Measurements from ENCODE around the gene LMX1B.

Gene LMX1B

GRCh38 chr9:126661122-126661520 lies 47.4 kb downstream of the LMX1B start:
- H3K4me3 ChIP-seq (ENCODE audit: low read length) = no peak overlapping the region
- no peaks in the 10 kb centered on the region for H3K36me3 ChIP-seq (ENCODE audit: control insufficient read depth, low read length)
- peaks cover 16% of the 10 kb centered on the region for H3K27me3 ChIP-seq (ENCODE audit: control insufficient read depth, low read length)
- H3K27ac ChIP-seq (ENCODE audit: low read depth, low read length) = no peak overlapping the region
- H4K20me1 ChIP-seq (ENCODE audit: control insufficient read depth, insufficient read depth, low read depth, low read length) = no peaks in the 10 kb centered on the region
- peaks cover 6% of the 10 kb centered on the region for H3K4me1 ChIP-seq (ENCODE audit: control insufficient read depth, low read length)
- H3K9me3 ChIP-seq (ENCODE audit: control insufficient read depth, insufficient read depth, low read length) = no peaks in the 10 kb centered on the region
- no peaks in the 10 kb centered on the region for H3K79me2 ChIP-seq (ENCODE audit: control insufficient read depth, low read length)
- TF ChIP-seq CTCF (IDR thresholded peaks at IDR 0.05; ENCODE audit: low read depth, low read length, poor library complexity, severe bottlenecking) = no peak
- no peak for TF ChIP-seq EZH2phosphoT487 (IDR thresholded peaks at IDR 0.05; ENCODE audit: borderline replicate concordance, low read length)
- H3K4me2 ChIP-seq (ENCODE audit: low read length) = no peak overlapping the region
- no peaks in the 10 kb centered on the region for H3K9me2 ChIP-seq (replicated peaks; ENCODE audit: control insufficient read depth, low read length)
- H3F3A ChIP-seq (ENCODE audit: control insufficient read depth, insufficient read depth) = no peaks in the 10 kb centered on the region

- H3K4me3 ChIP-seq (ENCODE audit: low read length) = no peak overlapping the region
- H3K27me3 ChIP-seq (ENCODE audit: control insufficient read depth, low read length) = peaks cover 14% of the 10 kb centered on the region
- H3K9me2 ChIP-seq (replicated peaks; ENCODE audit: control insufficient read depth, low read length) = no peaks in the 10 kb centered on the region
- no peaks in the 10 kb centered on the region for H3K79me2 ChIP-seq (ENCODE audit: control insufficient read depth, low read length)
- no peak overlapping the region for H3K4me2 ChIP-seq (ENCODE audit: low read length)
- H3K27ac ChIP-seq (ENCODE audit: low read depth, low read length) = no peak overlapping the region
- peaks cover 12% of the 10 kb centered on the region for H3K4me1 ChIP-seq (ENCODE audit: control insufficient read depth, low read length)
- no peaks in the 10 kb centered on the region for H3F3A ChIP-seq (ENCODE audit: control insufficient read depth, insufficient read depth)
- H4K20me1 ChIP-seq (ENCODE audit: control insufficient read depth, insufficient read depth, low read depth, low read length) = no peaks in the 10 kb centered on the region
- no peak for TF ChIP-seq EZH2phosphoT487 (IDR thresholded peaks at IDR 0.05; ENCODE audit: borderline replicate concordance, low read length)
- TF ChIP-seq CTCF (IDR thresholded peaks at IDR 0.05; ENCODE audit: low read depth, low read length, poor library complexity, severe bottlenecking) = no peak
- H3K9me3 ChIP-seq (ENCODE audit: control insufficient read depth, insufficient read depth, low read length) = no peaks in the 10 kb centered on the region
- H3K36me3 ChIP-seq (ENCODE audit: control insufficient read depth, low read length) = no peaks in the 10 kb centered on the region
These were observed 48.0 kb downstream of the LMX1B start for GRCh38 chr9:126661521-126662251.

DNA sequence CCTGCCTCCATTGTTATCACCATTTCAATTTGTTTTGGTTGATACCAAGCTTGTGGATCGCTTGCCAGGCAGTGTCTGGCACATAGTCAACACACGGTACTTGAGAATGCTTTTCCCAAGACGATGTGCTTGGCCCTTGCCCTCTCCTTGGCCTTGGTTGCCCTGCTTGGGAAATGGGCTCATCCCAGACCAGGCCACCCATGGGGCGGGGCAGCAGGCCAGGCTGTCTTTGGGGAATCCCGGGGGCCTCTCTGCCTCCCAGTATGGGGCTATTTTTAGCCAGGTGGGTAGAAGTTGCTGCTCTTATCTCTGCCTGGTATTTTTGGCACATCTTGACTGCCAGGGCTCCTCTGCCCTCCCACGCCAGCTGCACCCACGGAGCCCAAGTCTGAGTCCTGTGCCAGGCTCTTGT lies 49.9 kb downstream of the LMX1B start:
- peaks cover 13% of the 10 kb centered on the region for H3K27me3 ChIP-seq (ENCODE audit: control insufficient read depth, low read length)
- no peaks in the 10 kb centered on the region for H4K20me1 ChIP-seq (ENCODE audit: control insufficient read depth, insufficient read depth, low read depth, low read length)
- no peaks in the 10 kb centered on the region for H3K36me3 ChIP-seq (ENCODE audit: control insufficient read depth, low read length)
- H3K9me2 ChIP-seq (replicated peaks; ENCODE audit: control insufficient read depth, low read length) = no peaks in the 10 kb centered on the region
- peaks cover 18% of the 10 kb centered on the region for H3K4me1 ChIP-seq (ENCODE audit: control insufficient read depth, low read length)
- H3K4me3 ChIP-seq (ENCODE audit: low read length) = no peak overlapping the region
- TF ChIP-seq EZH2phosphoT487 (IDR thresholded peaks at IDR 0.05; ENCODE audit: borderline replicate concordance, low read length) (no peak), CTCF (IDR thresholded peaks at IDR 0.05; ENCODE audit: low read depth, low read length, poor library complexity, severe bottlenecking) (no peak)
- H3K4me2 ChIP-seq (ENCODE audit: low read length) = no peak overlapping the region
- no peaks in the 10 kb centered on the region for H3K9me3 ChIP-seq (ENCODE audit: control insufficient read depth, insufficient read depth, low read length)
- H3K27ac ChIP-seq (ENCODE audit: low read depth, low read length) = no peak overlapping the region
- no peaks in the 10 kb centered on the region for H3K79me2 ChIP-seq (ENCODE audit: control insufficient read depth, low read length)
- no peaks in the 10 kb centered on the region for H3F3A ChIP-seq (ENCODE audit: control insufficient read depth, insufficient read depth)
